HT-29 (cell line): Measurements from ENCODE around the gene GAS5. TPM values are rescaled to one million over a fixed set of nuclear protein-coding genes. Genes with fewer than 3 reads are reported as not detected.
"Not testable (repeated sequence)": the region's sequence is repeated elsewhere in the genome, so short reads cannot be mapped to it uniquely, and the experiment has no call there.

ENCODE experiments used
- DNase-seq: peaks from one replicate; pipeline ENCODE4 v3.0.0-alpha.2; 2015; ENCODE audit warnings: low spot score
- total RNA-seq: library from RNA; depleted of rRNA; stranded (reverse); fragments of >200 nt; shearing (Covaris generic); gene quantifications from 2 replicates; pipeline ENCODE4 v1.2.3, GENCODE V29; 2014; rRNA removed

GAS5 gene
- 283 TPM in 2 replicates for total RNA-seq

GRCh38 chr1:173867753-173868265, at the start of gene GAS5:
Gene GAS5, minus strand, starts transcription at chr1:173867989.
- DNase-seq: peak; percentile 99

GRCh38 chr1:173917149-173917548, 49.4 kb upstream of the GAS5 start, which contains the start of gene SERPINC1:
Gene SERPINC1, minus strand, starts transcription at chr1:173917327. Its CDS starts 68 bp downstream, at chr1:173917259.
- no peak for DNase-seq

GRCh38 chr1:173916667-173917066, 48.9 kb upstream of the GAS5 start:
- no peak for DNase-seq

- no peak for DNase-seq
These were observed 47.8 kb upstream of the GAS5 start for GRCh38 chr1:173915596-173915995.

- peak; percentile 73 for DNase-seq
These were observed 46.6 kb upstream of the GAS5 start for GRCh38 chr1:173914366-173914871.

- DNase-seq: no peak
These were observed 45.3 kb upstream of the GAS5 start for GRCh38 chr1:173913111-173913510.

- no peak for DNase-seq
These were observed 36.2 kb upstream of the GAS5 start for GRCh38 chr1:173903827-173904531.

- DNase-seq: no peak
These were observed 33.2 kb upstream of the GAS5 start for GRCh38 chr1:173900992-173901391.

GRCh38 chr1:173900427-173900826, 32.6 kb upstream of the GAS5 start:
- DNase-seq: no peak

- no peak for DNase-seq
These were observed 26.4 kb upstream of the GAS5 start for GRCh38 chr1:173894189-173894588.

GRCh38 chr1:173893611-173894010, 25.8 kb upstream of the GAS5 start:
- no peak for DNase-seq

GRCh38 chr1:173889885-173890284, 22.1 kb upstream of the GAS5 start:
- no peak for DNase-seq

GRCh38 chr1:173888749-173889148, 21.0 kb upstream of the GAS5 start:
- no peak for DNase-seq

- DNase-seq: no peak
These were observed 19.8 kb upstream of the GAS5 start for GRCh38 chr1:173887627-173888026.

- DNase-seq: no peak
These were observed 19.2 kb upstream of the GAS5 start for GRCh38 chr1:173886746-173887611.

- DNase-seq: no peak
These were observed 16.9 kb upstream of the GAS5 start for GRCh38 chr1:173884701-173885100.

- DNase-seq: not testable (repeated sequence)
These were observed 13.3 kb upstream of the GAS5 start for GRCh38 chr1:173881117-173881516.

GRCh38 chr1:173878251-173878650, 10.5 kb upstream of the GAS5 start:
- DNase-seq: no peak

- DNase-seq: no peak
These were observed 8.9 kb upstream of the GAS5 start for GRCh38 chr1:173876732-173877131.

- DNase-seq: no peak
These were observed 3.7 kb upstream of the GAS5 start for GRCh38 chr1:173871500-173871899.

GRCh38 chr1:173871091-173871490, 3.3 kb upstream of the GAS5 start:
- no peak for DNase-seq
